GM12892 (cell line): ENCODE measurements around the gene PCSK5.

ENCODE experiments used
- POLR2A ChIP-seq: IDR thresholded peaks from 2 replicates; pipeline ENCODE4 v1.6.1; 2011; ENCODE audit warnings: low read depth, low read length, control low read depth
- POLR2AphosphoS5 ChIP-seq: IDR thresholded peaks from 2 replicates; pipeline ENCODE4 v1.6.1; 2011; ENCODE audit warnings: low read depth, low read length, control low read depth

DNA sequence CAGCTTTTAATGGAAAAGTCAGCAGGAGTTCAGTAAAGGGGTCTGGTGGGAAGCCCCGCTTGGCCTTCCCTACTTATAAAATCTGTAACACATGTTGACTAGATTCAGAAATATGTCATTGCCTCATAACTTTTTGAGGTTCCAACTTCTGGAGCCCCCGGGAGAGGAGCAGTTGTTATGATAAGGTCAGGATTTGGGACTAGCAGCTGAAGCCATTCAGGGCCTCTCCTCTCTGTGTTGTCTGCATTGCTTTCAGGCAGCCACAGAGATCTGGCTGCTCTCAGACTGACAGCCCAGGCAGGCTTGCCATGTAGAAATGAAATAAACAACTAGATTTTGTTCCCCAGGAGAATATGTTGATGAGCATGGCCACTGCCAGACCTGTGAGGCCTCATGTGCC is 336.7 kb downstream of the PCSK5 start:
- TF ChIP-seq POLR2A: no peak
- TF ChIP-seq POLR2AphosphoS5: no peak
